Left lung (tissue), 10 donors: ENCODE results near the gene MLPH. TPM values are rescaled to one million over a fixed set of nuclear protein-coding genes. Genes with fewer than 3 reads are reported as not detected.
A peak's percentile ranks its signal among the peaks of the same experiment; 100 is the strongest.

Experiments used
- ATAC-seq: fragments of 200-7000 bp; cut with Tn5 transposase; one replicate; pipeline ENCODE4 v1.9.1; 2020; ENCODE audit warnings: moderate library complexity
- DNase-seq, 4 donors: peaks; one replicate each; pipeline ENCODE4 v3.0.0-alpha.2; 2013 to 2020
- H3K27ac ChIP-seq, 2 donors: fragments of 200-600 bp; sonication (generic) in 1 of 2; one replicate each; pipeline versions ENCODE4 v1.5.0 to v1.8.0; 2020 to 2021
- H3K27me3 ChIP-seq, 2 donors: fragments of 200-600 bp; sonication (generic) in 1 of 2; one replicate each; pipeline versions ENCODE4 v1.5.0 to v1.8.0; 2020 to 2021
- H3K36me3 ChIP-seq, 2 donors: fragments of 200-600 bp; sonication (generic) in 1 of 2; one replicate each; pipeline versions ENCODE4 v1.5.0 to v1.8.0; 2020 to 2021
- H3K4me1 ChIP-seq, 2 donors: fragments of 200-600 bp; one replicate each; pipeline ENCODE4 v1.8.0; 2021
- H3K4me3 ChIP-seq, 2 donors: fragments of 200-600 bp; sonication (generic) in 1 of 2; one replicate each; pipeline versions ENCODE4 v1.5.0 to v1.8.0; 2020 to 2021; ENCODE audit warnings: mild to moderate bottlenecking in 1 of 2
- H3K9me3 ChIP-seq, 2 donors: fragments of 200-600 bp; sonication (generic) in 1 of 2; one replicate each; pipeline versions ENCODE4 v1.5.0 to v1.8.0; 2020 to 2021
- intact Hi-C, 2 donors: fragments of 100-400 bp; cut with DNase I; formaldehyde crosslinking; loops; one replicate each; pipeline versions ENCODE4 v1.11.2 to v1.14.2; 2022
- polyA plus RNA-seq, 6 donors: library from polyadenylated mRNA; unstranded; fragments of 120-200 nt; gene quantifications; one replicate each; pipeline ENCODE4 v1.2.1, GENCODE V29; 2013; ENCODE audit not compliant: insufficient read length in 6 of 6
- total RNA-seq, 2 donors: library from RNA; stranded (reverse); fragmentation: NEBNext Ultra II Directional; extraction: Animal tissue kit (Norgen Biotek cat#: 25700); gene quantifications; one replicate each; pipeline ENCODE4 v1.2.1, GENCODE V29; 2021
- TF ChIP-seq, protein P1 (sequence below), 2 donors: fragments of 200-600 bp; sonication (generic) in 1 of 2; IDR thresholded peaks; one replicate each; pipeline versions ENCODE4 v1.5.0 to v1.8.0; 2021; ENCODE audit warnings: antibody characterized with exemption in 2 of 2
- donor health status: DM: no; HTN: yes; CAD: no.
- donor health status: DM: no; HTN: no; CAD: no.

MLPH gene
- total and polyA plus RNA-seq, 8 donors: 1.9 to 296 (median 3.2) TPM

DNA sequence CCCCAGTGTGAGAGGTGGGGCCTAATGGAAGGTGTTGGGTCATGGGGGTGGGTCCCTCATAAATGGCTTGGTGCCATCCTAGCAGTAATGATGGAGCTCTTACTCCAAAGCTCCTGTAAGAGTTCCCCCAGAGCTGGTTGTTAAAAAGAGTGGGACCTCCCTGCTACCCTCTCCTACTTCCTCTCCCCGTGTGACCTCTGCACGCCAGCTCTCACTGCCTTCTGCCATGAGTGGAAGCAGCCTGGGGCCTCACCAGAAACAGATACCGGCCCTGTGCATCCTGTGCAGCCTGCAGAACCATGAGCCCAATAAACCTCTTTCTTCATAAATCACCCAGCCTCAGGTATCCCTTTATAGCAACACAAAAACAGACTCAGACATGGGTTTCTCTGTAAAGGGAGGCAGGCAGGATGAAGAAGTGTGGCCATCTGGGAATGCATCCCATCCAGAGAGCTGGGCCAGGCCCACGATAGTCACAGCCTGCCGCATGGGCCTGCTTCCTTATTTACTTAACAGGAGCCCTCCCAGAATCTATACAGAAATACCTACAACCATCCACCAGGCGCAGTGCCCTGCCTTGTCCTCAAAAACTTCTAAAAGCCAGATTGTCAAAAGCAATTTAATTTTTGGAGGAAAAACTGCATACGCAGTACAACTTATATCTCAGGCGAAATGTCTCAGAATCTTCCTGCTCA lies 86.8 kb downstream of the MLPH start:
- H3K9me3 ChIP-seq: no peaks in the 10 kb centered on the region
- no peaks in the 10 kb centered on the region for H3K27me3 ChIP-seq
- no peak overlapping the region for H3K27ac ChIP-seq
- TF ChIP-seq, protein P1, sequence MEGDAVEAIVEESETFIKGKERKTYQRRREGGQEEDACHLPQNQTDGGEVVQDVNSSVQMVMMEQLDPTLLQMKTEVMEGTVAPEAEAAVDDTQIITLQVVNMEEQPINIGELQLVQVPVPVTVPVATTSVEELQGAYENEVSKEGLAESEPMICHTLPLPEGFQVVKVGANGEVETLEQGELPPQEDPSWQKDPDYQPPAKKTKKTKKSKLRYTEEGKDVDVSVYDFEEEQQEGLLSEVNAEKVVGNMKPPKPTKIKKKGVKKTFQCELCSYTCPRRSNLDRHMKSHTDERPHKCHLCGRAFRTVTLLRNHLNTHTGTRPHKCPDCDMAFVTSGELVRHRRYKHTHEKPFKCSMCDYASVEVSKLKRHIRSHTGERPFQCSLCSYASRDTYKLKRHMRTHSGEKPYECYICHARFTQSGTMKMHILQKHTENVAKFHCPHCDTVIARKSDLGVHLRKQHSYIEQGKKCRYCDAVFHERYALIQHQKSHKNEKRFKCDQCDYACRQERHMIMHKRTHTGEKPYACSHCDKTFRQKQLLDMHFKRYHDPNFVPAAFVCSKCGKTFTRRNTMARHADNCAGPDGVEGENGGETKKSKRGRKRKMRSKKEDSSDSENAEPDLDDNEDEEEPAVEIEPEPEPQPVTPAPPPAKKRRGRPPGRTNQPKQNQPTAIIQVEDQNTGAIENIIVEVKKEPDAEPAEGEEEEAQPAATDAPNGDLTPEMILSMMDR (IDR thresholded peaks at IDR 0.05): no peak
- intact Hi-C loops: loop anchor here in 1 of 2 donors (5.0 kb wide), 2 partner anchors 62 to 452 kb away; no protein-coding TSS in a partner anchor
- H3K4me3 ChIP-seq: no peak overlapping the region
- H3K36me3 ChIP-seq: no peaks in the 10 kb centered on the region
- H3K4me1 ChIP-seq: peaks cover 4 to 17% of the 10 kb centered on the region in 2 donors
- DNase-seq (no peak), ATAC-seq (no peak)

DNA sequence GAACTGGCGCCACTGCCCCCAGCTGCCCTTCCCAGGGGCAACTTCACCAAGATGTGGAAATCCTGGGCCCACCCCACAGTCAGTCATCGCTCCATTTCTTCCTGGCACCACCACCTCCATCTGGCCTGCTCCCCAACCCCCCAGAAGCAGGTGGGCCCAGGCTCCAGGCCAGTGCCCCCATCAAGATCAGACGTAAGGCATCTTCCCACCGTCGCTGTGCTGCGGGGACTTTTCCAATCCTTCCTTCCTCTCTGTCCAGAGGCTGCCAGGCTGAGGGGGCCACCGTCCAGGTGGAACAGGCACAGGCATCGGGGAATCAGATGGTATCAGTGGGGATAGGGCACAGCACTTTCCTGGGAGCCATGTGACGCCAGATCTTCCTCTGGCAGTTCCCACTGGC lies 87.4 kb downstream of the MLPH start:
- no peak overlapping the region for H3K4me3 ChIP-seq
- intact Hi-C loops: loop anchor here in 1 of 2 donors (5.0 kb wide), 2 partner anchors 62 to 452 kb away; no protein-coding TSS in a partner anchor
- no peaks in the 10 kb centered on the region for H3K9me3 ChIP-seq
- no peak for DNase-seq
- no peak for ATAC-seq
- TF ChIP-seq, protein P1 (IDR thresholded peaks at IDR 0.05): no peak
- no peak overlapping the region for H3K27ac ChIP-seq
- H3K27me3 ChIP-seq: no peaks in the 10 kb centered on the region
- H3K4me1 ChIP-seq: peaks cover 4 to 17% of the 10 kb centered on the region in 2 donors
- H3K36me3 ChIP-seq: no peaks in the 10 kb centered on the region

DNA sequence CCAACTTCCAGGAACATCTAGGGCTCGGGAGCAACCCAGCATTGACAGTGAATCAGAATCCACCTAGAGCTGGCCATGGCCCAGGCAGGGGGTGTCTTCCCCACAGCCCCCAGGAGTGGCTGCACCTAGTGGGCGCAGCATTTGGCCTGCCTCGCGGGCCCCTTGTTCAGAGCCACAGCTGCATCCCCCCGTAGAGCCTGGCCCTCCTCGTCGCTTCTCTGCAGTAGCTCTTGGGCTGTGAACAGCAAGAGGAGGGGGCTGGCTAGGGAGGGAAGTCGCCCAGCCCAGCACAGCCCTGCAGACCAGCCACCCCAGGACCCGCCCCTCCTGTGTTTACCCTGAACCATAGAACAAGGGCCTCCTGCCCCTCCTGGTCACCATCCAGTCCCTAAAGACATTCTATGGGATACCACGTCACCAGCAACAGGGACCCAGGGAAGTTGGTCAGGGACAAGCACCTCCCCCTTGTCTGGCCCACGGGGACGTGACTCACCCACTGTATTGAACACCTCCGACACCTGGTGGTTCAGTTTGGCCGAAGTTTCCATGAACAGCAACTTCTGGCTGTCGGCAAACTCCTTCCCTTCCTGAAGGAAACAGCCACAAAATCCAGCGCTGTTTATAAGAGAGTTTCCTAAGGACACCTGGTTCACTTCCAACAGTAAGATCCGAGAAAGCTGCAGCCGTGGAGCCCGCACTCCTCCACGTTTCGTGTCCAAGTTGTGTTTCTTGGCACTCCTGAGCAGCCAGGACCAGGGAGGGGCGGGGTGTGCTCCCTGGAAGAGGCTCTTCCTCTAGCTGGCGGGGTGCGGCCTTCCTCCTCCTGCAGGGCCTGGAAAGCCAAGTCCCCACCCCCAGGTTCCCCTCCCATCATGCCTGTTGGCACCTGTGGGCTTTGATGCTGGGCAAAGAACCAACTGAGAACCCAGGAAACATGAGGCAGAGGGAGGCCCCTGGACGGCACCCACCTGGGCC lies 88.1 kb downstream of the MLPH start:
- no peak overlapping the region for H3K4me3 ChIP-seq
- TF ChIP-seq, protein P1 (IDR thresholded peaks at IDR 0.05): no peak
- intact Hi-C loops: loop anchor here in 1 of 2 donors (5.0 kb wide), 2 partner anchors 63 to 453 kb away; no protein-coding TSS in a partner anchor
- peaks cover 4 to 17% of the 10 kb centered on the region in 2 donors for H3K4me1 ChIP-seq
- peak; percentile 73 for ATAC-seq
- DNase-seq: peak in 1 of 4 donors; percentile 70
- no peaks in the 10 kb centered on the region for H3K9me3 ChIP-seq
- H3K27me3 ChIP-seq: no peaks in the 10 kb centered on the region
- peak overlapping the region in 1 of 2 donors; percentile 44 for H3K27ac ChIP-seq
- no peaks in the 10 kb centered on the region for H3K36me3 ChIP-seq

DNA sequence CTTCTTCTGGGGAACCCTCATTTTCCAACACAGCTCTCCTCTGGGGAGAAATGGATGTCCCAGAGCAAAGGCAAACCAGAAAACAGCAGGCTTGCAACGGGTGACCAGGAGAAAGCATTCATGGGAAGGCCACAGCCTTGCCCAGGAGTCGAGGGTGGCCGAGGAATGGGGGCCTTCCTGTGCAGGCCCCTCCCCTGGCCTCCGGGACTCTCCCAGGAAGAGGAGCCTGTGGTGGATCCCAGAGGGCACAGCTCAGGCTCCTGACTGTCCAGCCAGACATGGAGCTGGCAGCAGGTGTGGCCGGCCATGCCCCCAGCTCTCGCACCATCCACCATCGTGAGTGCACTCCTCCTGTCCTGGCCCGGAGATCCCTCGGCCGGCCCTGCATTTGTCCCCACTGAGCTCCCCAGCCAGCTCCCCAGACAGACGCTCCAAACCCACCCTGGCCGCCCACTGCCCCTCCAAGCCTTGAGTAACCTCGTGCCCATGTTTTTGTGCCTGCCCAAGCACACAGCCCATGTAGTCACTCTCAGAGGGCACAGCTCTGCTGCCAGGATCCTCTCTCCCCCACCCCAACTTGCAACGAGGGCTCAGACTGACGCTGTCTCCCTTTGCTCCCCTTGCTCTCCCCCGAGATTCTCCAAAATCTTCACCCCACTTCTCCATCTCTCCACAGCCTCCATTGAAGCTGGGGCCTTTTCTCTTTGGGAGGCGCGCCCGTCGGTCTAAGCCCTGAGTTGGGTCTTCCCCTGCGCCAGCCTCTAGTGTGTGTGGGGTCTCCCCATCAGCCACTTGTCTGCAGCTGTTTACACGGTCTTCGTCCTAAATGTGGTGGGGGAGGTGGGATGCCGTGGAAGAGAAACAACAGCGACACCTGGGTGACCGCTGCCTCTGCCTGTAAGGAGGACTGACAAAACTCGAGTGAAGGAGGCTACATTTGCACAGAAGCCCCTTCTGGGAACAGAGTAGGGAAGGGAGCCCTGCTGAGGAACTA lies 89.1 kb downstream of the MLPH start:
- Histone ChIP-seq H3K4me3 (no peak overlapping the region), H3K27ac (no peak overlapping the region), H3K4me1 (peaks cover 4 to 17% of the 10 kb centered on the region in 2 donors), H3K36me3 (no peaks in the 10 kb centered on the region), H3K9me3 (no peaks in the 10 kb centered on the region), H3K27me3 (no peaks in the 10 kb centered on the region)
- no peak for ATAC-seq
- DNase-seq: no peak
- TF ChIP-seq, protein P1 (IDR thresholded peaks at IDR 0.05): no peak
- intact Hi-C loops: no loop called here
